ENCODE measurements around the gene UPF3B. TPM values are rescaled to one million over a fixed set of nuclear protein-coding genes. Genes with fewer than 3 reads are reported as not detected.

UPF3B gene
- total and polyA plus RNA-seq, 9 of the 15 experiments (the other 6 are each of a cell fraction or from before 2014, with no cell fraction given), result 17.6 to 57.0 (median 32.3) TPM

- TF ChIP-seq HES1 (IDR thresholded peaks at IDR 0.05; ENCODE audit: low read depth), result no peak
- TF ChIP-seq LEF1 (IDR thresholded peaks at IDR 0.05), result no peak
- no peak for TF ChIP-seq TCFL5 (CRISPR knock-in tag; conservative IDR thresholded peaks at IDR 0.05)
- no peak for TF ChIP-seq CTBP1 (IDR thresholded peaks at IDR 0.05; ENCODE audit: borderline replicate concordance)
- no peak for TF ChIP-seq ILF3 (IDR thresholded peaks at IDR 0.05; ENCODE audit: borderline replicate concordance)
- no peak for TF ChIP-seq ZBTB34 (CRISPR knock-in tag; IDR thresholded peaks at IDR 0.05)
- peak; percentile 78 for TF ChIP-seq EP400 (IDR thresholded peaks at IDR 0.05)
- TF ChIP-seq GABPB1 (CRISPR knock-in tag; IDR thresholded peaks at IDR 0.05), result peak; percentile 47; the same call in 1 of the 2 replicates
- no peak for TF ChIP-seq TAL1 (IDR thresholded peaks at IDR 0.05)
- TF ChIP-seq RFX7 (CRISPR knock-in tag; IDR thresholded peaks at IDR 0.05), result no peak
- no peak for TF ChIP-seq FOXP1 (CRISPR knock-in tag; IDR thresholded peaks at IDR 0.05)
- TF ChIP-seq RBFOX2 (IDR thresholded peaks at IDR 0.05; ENCODE audit: low read depth, low read length), result peak; percentile 88
- no peak for TF ChIP-seq ZNF324 (CRISPR knock-in tag; IDR thresholded peaks at IDR 0.05)
- TF ChIP-seq PRDM10 (IDR thresholded peaks at IDR 0.05; ENCODE audit: partially characterized antibody), result peak; percentile 73
- no peak for TF ChIP-seq MXD1 (CRISPR knock-in tag; IDR thresholded peaks at IDR 0.05; ENCODE audit: borderline replicate concordance, poor library complexity, severe bottlenecking)
- no peak for TF ChIP-seq THAP7 (CRISPR knock-in tag; IDR thresholded peaks at IDR 0.05)
- no peak for TF ChIP-seq PBX2 (CRISPR knock-in tag; IDR thresholded peaks at IDR 0.05; ENCODE audit: low read depth)
- no peak for TF ChIP-seq PBX2 (tag; conservative IDR thresholded peaks at IDR 0.05; ENCODE audit: low read depth)
Observed at GRCh38 chrX:119852382-119853353, at the start of gene UPF3B (continued).
